Measurements from ENCODE around the gene C10orf71. TPM values are rescaled to one million over a fixed set of nuclear protein-coding genes. Genes with fewer than 3 reads are reported as not detected.

The C10orf71 gene
- total and polyA plus RNA-seq, 2 donors from 2014 or later, result 0.28 TPM; not detected in 1

DNA sequence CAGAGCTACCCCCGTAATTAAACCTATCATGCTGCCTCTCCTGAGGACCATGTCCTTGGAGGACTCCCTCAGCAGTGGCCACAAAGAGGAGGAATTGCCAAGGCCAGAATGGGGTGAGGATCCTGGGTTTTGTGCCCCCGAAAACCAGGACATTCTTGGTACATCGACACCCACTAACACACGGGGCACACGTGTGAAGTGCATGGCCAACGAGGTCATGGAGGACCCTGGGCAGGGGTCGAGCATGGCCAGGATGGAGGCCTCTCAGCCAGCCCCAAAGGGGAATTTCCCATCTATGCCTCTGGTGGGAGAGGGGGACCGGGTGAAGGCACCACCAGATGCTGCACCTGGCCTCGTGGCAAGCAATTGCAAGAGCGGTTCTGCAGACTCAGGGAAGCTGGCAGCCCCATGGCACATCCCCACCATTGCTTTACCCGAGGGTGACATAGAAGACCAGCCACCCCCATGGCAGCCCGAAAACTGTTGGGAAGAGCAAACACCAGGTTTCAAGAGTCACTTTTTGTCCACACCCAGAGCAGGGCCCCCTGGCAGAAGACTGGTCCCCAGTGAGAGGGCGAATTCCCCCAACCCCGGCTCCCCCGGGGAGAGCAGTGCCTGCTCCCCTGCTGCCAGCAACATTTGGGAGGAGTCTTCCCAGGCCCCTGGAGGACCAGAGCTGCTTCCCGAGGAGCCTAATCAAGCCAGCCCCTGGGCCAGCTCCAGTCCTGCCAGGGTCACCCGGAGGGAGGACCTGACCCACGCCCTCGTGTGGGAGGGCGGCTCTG, 26.4 kb downstream of the C10orf71 start:
- no peaks in the 10 kb centered on the region for H3K4me1 ChIP-seq (ENCODE audit: control insufficient read depth in 2 of 3, insufficient read depth in 2 of 3, low read depth in 1 of 3, low read length in 3 of 3)
- FAIRE-seq (no peak), DNase-seq (peak in 1 of 5 donors; percentile 15)
- H3K9me3 ChIP-seq (ENCODE audit: control insufficient read depth in 2 of 3, insufficient read depth in 1 of 3, low read length in 3 of 3), result no peaks in the 10 kb centered on the region
- no peaks in the 10 kb centered on the region for H3K27me3 ChIP-seq (ENCODE audit: control insufficient read depth, insufficient read depth, low read length)
- no peak overlapping the region for H3K4me3 ChIP-seq (ENCODE audit: low read length in 3 of 3)
- TF ChIP-seq, protein P1, sequence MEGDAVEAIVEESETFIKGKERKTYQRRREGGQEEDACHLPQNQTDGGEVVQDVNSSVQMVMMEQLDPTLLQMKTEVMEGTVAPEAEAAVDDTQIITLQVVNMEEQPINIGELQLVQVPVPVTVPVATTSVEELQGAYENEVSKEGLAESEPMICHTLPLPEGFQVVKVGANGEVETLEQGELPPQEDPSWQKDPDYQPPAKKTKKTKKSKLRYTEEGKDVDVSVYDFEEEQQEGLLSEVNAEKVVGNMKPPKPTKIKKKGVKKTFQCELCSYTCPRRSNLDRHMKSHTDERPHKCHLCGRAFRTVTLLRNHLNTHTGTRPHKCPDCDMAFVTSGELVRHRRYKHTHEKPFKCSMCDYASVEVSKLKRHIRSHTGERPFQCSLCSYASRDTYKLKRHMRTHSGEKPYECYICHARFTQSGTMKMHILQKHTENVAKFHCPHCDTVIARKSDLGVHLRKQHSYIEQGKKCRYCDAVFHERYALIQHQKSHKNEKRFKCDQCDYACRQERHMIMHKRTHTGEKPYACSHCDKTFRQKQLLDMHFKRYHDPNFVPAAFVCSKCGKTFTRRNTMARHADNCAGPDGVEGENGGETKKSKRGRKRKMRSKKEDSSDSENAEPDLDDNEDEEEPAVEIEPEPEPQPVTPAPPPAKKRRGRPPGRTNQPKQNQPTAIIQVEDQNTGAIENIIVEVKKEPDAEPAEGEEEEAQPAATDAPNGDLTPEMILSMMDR (IDR thresholded peaks at IDR 0.05; ENCODE audit: borderline replicate concordance, extremely low read depth, insufficient read depth), result no peak
- intact Hi-C loops (cut with DNase I), result no loop called here
- H3K36me3 ChIP-seq (ENCODE audit: control insufficient read depth in 2 of 3, insufficient read depth in 3 of 3, low read length in 3 of 3), result no peaks in the 10 kb centered on the region
- H3K27ac ChIP-seq (ENCODE audit: low read depth in 2 of 2, low read length in 2 of 2), result no peak overlapping the region
- no peak overlapping the region for H3K9ac ChIP-seq (ENCODE audit: low read length in 3 of 3)

DNA sequence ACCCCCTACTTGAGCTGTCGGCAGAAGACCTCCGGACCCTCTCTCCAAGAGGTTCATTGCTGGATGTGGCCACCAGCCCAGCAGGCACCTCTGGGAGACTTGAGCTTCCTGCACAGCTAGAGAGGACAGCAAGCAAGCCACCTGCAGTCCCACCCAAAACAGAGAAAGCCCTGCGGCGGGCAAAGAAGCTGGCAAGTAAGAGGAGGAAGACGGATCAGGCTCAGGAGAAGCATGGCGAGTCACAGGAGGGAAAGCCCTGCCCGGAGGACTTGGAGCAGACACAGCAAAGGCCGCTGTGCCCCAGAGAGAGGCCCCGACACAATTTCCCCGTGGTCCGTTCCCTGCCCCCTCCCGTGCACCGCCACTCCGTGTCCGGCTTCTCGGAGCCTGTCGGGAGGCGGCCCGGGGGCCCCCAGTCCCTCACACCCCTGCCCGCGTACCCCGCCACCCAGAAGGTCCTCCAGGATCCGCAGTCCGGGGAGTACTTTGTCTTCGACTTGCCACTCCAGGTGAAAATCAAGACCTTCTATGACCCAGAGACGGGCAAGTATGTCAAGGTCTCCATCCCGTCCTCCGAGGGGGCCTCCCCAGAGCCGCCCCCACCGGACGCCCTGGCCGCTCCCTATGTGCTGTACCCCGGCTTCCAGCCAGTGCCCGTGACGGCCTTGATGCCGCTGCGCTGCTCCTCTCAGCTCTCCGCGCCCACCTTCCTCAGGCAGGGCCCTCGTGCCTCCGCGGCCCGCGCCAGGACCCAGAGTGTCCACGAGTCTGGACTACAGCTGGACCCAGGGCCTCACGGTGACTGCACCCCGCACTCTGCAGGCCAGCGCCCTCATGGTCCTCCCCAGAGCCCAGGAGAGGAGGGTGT, 27.2 kb downstream of the C10orf71 start:
- no peak overlapping the region for H3K9ac ChIP-seq (ENCODE audit: low read length in 3 of 3)
- no peak overlapping the region for H3K4me3 ChIP-seq (ENCODE audit: low read length in 3 of 3)
- no peaks in the 10 kb centered on the region for H3K4me1 ChIP-seq (ENCODE audit: control insufficient read depth in 2 of 3, insufficient read depth in 2 of 3, low read depth in 1 of 3, low read length in 3 of 3)
- no peaks in the 10 kb centered on the region for H3K27me3 ChIP-seq (ENCODE audit: control insufficient read depth, insufficient read depth, low read length)
- DNase-seq (peak in 1 of 5 donors; percentile 18), FAIRE-seq (no peak)
- no peaks in the 10 kb centered on the region for H3K9me3 ChIP-seq (ENCODE audit: control insufficient read depth in 2 of 3, insufficient read depth in 1 of 3, low read length in 3 of 3)
- intact Hi-C loops (cut with DNase I), result no loop called here
- TF ChIP-seq, protein P1 (IDR thresholded peaks at IDR 0.05; ENCODE audit: borderline replicate concordance, extremely low read depth, insufficient read depth), result no peak
- no peaks in the 10 kb centered on the region for H3K36me3 ChIP-seq (ENCODE audit: control insufficient read depth in 2 of 3, insufficient read depth in 3 of 3, low read length in 3 of 3)
- H3K27ac ChIP-seq (ENCODE audit: low read depth in 2 of 2, low read length in 2 of 2), result no peak overlapping the region

DNA sequence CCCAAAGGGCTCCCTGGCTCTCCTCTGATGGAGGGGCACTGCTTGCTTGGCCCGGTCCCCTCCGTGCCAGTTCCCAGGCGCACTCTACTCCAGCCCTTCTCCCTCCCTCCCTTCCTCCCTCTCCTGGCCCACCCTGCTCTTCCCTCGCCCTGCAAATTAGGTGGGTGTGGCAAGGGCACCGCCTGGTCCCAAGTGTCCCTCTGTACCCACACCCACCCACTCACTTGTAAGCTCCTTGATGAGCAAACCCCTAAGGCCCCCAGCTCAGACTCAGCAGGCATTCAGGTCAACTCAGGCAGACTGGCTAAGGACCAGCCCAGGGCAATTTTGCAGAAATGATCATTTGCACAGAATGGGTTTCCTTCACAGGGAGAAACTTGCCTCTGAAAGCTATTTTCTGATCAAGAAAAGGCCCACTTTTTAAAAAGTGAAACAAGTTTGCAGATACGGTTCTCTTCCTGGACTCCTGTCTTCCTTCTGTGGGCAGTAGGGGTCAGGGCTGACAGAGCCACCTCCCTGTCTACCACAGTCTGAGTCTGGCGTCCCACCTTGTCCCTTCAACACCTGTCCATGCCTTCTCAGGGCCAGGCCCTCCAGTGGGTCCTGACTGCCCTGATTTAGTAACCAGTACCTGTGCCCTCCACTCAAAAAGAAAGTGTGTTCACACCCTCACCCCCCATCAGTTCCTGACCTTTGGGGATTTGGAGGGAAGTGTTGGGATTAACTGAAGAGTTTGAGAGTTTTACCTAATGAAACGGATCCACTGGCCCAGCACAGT, 28.3 kb downstream of the C10orf71 start:
- H3K9ac ChIP-seq (ENCODE audit: low read length in 3 of 3), result no peak overlapping the region
- no peaks in the 10 kb centered on the region for H3K9me3 ChIP-seq (ENCODE audit: control insufficient read depth in 2 of 3, insufficient read depth in 1 of 3, low read length in 3 of 3)
- intact Hi-C loops (cut with DNase I), result no loop called here
- H3K36me3 ChIP-seq (ENCODE audit: control insufficient read depth in 2 of 3, insufficient read depth in 3 of 3, low read length in 3 of 3), result no peaks in the 10 kb centered on the region
- FAIRE-seq (no peak), DNase-seq (peak in 1 of 5 donors; percentile 12)
- no peaks in the 10 kb centered on the region for H3K4me1 ChIP-seq (ENCODE audit: control insufficient read depth in 2 of 3, insufficient read depth in 2 of 3, low read depth in 1 of 3, low read length in 3 of 3)
- no peaks in the 10 kb centered on the region for H3K27me3 ChIP-seq (ENCODE audit: control insufficient read depth, insufficient read depth, low read length)
- no peak overlapping the region for H3K27ac ChIP-seq (ENCODE audit: low read depth in 2 of 2, low read length in 2 of 2)
- TF ChIP-seq, protein P1 (IDR thresholded peaks at IDR 0.05; ENCODE audit: borderline replicate concordance, extremely low read depth, insufficient read depth), result no peak
- H3K4me3 ChIP-seq (ENCODE audit: low read length in 3 of 3), result no peak overlapping the region
